Measurements from ENCODE around the gene BCAM. TPM values are rescaled to one million over a fixed set of nuclear protein-coding genes. Genes with fewer than 3 reads are reported as not detected.

BCAM gene
- total RNA-seq, 1 experiment from 2014 or later = 30.0 TPM

DNA sequence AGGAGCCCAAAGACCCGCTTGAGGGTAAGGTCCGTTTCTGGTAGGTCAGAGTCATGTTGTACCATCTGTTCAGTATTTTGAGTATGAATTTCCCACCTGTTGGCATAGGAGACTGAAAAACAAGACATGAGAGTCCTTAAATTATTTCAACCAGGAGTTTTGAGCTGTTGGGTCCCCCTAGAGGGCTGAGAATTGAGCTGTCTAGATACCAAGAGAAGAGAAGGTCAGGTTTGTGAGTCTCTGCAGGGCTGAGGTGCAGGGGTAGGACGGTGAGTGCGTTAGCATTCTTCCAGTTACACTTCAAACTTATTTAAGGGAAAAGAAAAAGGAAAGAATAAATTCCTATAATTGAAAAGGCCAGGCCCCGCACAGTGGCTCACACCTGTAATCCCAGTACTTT is 26.2 kb upstream of the BCAM start:
- no peaks in the 10 kb centered on the region for H3K27me3 Mint-ChIP-seq (ENCODE audit: unreplicated experiment)
- peaks cover 11% of the 10 kb centered on the region for H3K4me1 Mint-ChIP-seq (ENCODE audit: low read depth, unreplicated experiment)
- intact Hi-C loops (cut with micrococcal nuclease; ENCODE audit: unreplicated experiment) = no loop called here
- no peak for DNase-seq
- H3K4me3 Mint-ChIP-seq (ENCODE audit: low read depth, unreplicated experiment) = no peak overlapping the region
- no TSS peak for BruUV-seq (replicated peaks)
- TF ChIP-seq, protein P1, sequence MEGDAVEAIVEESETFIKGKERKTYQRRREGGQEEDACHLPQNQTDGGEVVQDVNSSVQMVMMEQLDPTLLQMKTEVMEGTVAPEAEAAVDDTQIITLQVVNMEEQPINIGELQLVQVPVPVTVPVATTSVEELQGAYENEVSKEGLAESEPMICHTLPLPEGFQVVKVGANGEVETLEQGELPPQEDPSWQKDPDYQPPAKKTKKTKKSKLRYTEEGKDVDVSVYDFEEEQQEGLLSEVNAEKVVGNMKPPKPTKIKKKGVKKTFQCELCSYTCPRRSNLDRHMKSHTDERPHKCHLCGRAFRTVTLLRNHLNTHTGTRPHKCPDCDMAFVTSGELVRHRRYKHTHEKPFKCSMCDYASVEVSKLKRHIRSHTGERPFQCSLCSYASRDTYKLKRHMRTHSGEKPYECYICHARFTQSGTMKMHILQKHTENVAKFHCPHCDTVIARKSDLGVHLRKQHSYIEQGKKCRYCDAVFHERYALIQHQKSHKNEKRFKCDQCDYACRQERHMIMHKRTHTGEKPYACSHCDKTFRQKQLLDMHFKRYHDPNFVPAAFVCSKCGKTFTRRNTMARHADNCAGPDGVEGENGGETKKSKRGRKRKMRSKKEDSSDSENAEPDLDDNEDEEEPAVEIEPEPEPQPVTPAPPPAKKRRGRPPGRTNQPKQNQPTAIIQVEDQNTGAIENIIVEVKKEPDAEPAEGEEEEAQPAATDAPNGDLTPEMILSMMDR (IDR thresholded peaks at IDR 0.05; ENCODE audit: unreplicated experiment) = no peak
- peaks cover 70% of the 10 kb centered on the region for H3K36me3 Mint-ChIP-seq (ENCODE audit: insufficient read depth, unreplicated experiment)
- CTCF ChIA-PET = interaction anchor here (0.8 to 1.6 kb wide), 3 partner anchors 12 to 212 kb away, joined by 3 to 6 read pairs (median 4); no protein-coding TSS in a partner anchor
- H3K27ac Mint-ChIP-seq (ENCODE audit: unreplicated experiment) = no peak overlapping the region
- no peaks in the 10 kb centered on the region for H3K9me3 Mint-ChIP-seq (ENCODE audit: low read depth, unreplicated experiment)

- BruUV-seq (replicated peaks) = no TSS peak
- CTCF ChIA-PET = interaction anchor here (0.6 to 1.5 kb wide), 9 partner anchors 9 to 107 kb away, joined by 3 to 6 read pairs (median 5); partner anchors contain the start of gene NECTIN2
- Mint-ChIP-seq H3K4me1 (ENCODE audit: low read depth, unreplicated experiment) (peaks cover 11% of the 10 kb centered on the region), H3K27me3 (ENCODE audit: unreplicated experiment) (no peaks in the 10 kb centered on the region), H3K9me3 (ENCODE audit: low read depth, unreplicated experiment) (no peaks in the 10 kb centered on the region), H3K36me3 (ENCODE audit: insufficient read depth, unreplicated experiment) (peaks cover 65% of the 10 kb centered on the region), H3K27ac (ENCODE audit: unreplicated experiment) (no peak overlapping the region), H3K4me3 (ENCODE audit: low read depth, unreplicated experiment) (no peak overlapping the region)
- TF ChIP-seq, protein P1 (IDR thresholded peaks at IDR 0.05; ENCODE audit: unreplicated experiment) = no peak
- no peak for DNase-seq
- intact Hi-C loops (cut with micrococcal nuclease; ENCODE audit: unreplicated experiment) = no loop called here
These were observed 25.4 kb upstream of the BCAM start for GRCh38 chr19:44783545-44783944.

GRCh38 chr19:44785271-44785670 is 23.6 kb upstream of the BCAM start:
- peaks cover 11% of the 10 kb centered on the region for H3K4me1 Mint-ChIP-seq (ENCODE audit: low read depth, unreplicated experiment)
- CTCF ChIA-PET = interaction anchor here (1.5 kb wide), 2 partner anchors 22 to 62 kb away, joined by 4 to 6 read pairs; no protein-coding TSS in a partner anchor
- TF ChIP-seq, protein P1 (IDR thresholded peaks at IDR 0.05; ENCODE audit: unreplicated experiment) = no peak
- intact Hi-C loops (cut with micrococcal nuclease; ENCODE audit: unreplicated experiment) = no loop called here
- DNase-seq = no peak
- no peaks in the 10 kb centered on the region for H3K27me3 Mint-ChIP-seq (ENCODE audit: unreplicated experiment)
- peaks cover 74% of the 10 kb centered on the region for H3K36me3 Mint-ChIP-seq (ENCODE audit: insufficient read depth, unreplicated experiment)
- no peaks in the 10 kb centered on the region for H3K9me3 Mint-ChIP-seq (ENCODE audit: low read depth, unreplicated experiment)
- BruUV-seq (replicated peaks) = no TSS peak
- H3K27ac Mint-ChIP-seq (ENCODE audit: unreplicated experiment) = no peak overlapping the region
- no peak overlapping the region for H3K4me3 Mint-ChIP-seq (ENCODE audit: low read depth, unreplicated experiment)

- no TSS peak for BruUV-seq (replicated peaks)
- CTCF ChIA-PET = no interaction called here
- TF ChIP-seq, protein P1 (IDR thresholded peaks at IDR 0.05; ENCODE audit: unreplicated experiment) = no peak
- no peak overlapping the region for H3K4me3 Mint-ChIP-seq (ENCODE audit: low read depth, unreplicated experiment)
- H3K27me3 Mint-ChIP-seq (ENCODE audit: unreplicated experiment) = no peaks in the 10 kb centered on the region
- peaks cover 72% of the 10 kb centered on the region for H3K36me3 Mint-ChIP-seq (ENCODE audit: insufficient read depth, unreplicated experiment)
- H3K4me1 Mint-ChIP-seq (ENCODE audit: low read depth, unreplicated experiment) = peaks cover 11% of the 10 kb centered on the region
- intact Hi-C loops (cut with micrococcal nuclease; ENCODE audit: unreplicated experiment) = no loop called here
- DNase-seq = no peak
- H3K27ac Mint-ChIP-seq (ENCODE audit: unreplicated experiment) = no peak overlapping the region
- H3K9me3 Mint-ChIP-seq (ENCODE audit: low read depth, unreplicated experiment) = no peaks in the 10 kb centered on the region
These were observed 22.9 kb upstream of the BCAM start for GRCh38 chr19:44785993-44786392.
